Lung (tissue), 12 donors: ENCODE results near the gene SLX9. TPM values are rescaled to one million over a fixed set of nuclear protein-coding genes. Genes with fewer than 3 reads are reported as not detected.
"Not testable (repeated sequence)": the region's sequence is repeated elsewhere in the genome, so short reads cannot be mapped to it uniquely, and the experiment has no call there.

ENCODE experiments used
- ATAC-seq: fragments of 200-7000 bp; cut with Tn5 transposase; one replicate; pipeline ENCODE4 v1.9.1; 2020; ENCODE audit warnings: moderate number of reproducible peaks; ENCODE audit not compliant: insufficient read depth, low FRiP score
- DNase-seq, 3 donors: peaks; one replicate each; pipeline ENCODE4 v3.0.0-alpha.2; 2013 to 2017
- H3K27ac ChIP-seq, 2 donors: one replicate each; pipeline ENCODE4 v1.5.1; 2013; ENCODE audit warnings: mild to moderate bottlenecking in 2 of 2, moderate library complexity in 2 of 2, control low read depth in 1 of 2, inconsistent platforms in 1 of 2, low read depth in 1 of 2, low read length in 1 of 2
- H3K27me3 ChIP-seq, 3 donors: one replicate each; pipeline ENCODE4 v1.5.1; 2013; ENCODE audit warnings: low read length in 2 of 3; ENCODE audit not compliant: control insufficient read depth in 3 of 3, insufficient read depth in 3 of 3
- H3K36me3 ChIP-seq, 4 donors: one replicate each; pipeline ENCODE4 v1.5.1; 2013; ENCODE audit warnings: low read length in 4 of 4, mild to moderate bottlenecking in 1 of 4, moderate library complexity in 1 of 4; ENCODE audit not compliant: control insufficient read depth in 4 of 4, insufficient read depth in 4 of 4
- H3K4me1 ChIP-seq, 5 donors: one replicate each; pipeline ENCODE4 v1.5.1; 2013; ENCODE audit warnings: low read length in 5 of 5, mild to moderate bottlenecking in 2 of 5, moderate library complexity in 1 of 5; ENCODE audit not compliant: control insufficient read depth in 5 of 5, insufficient read depth in 5 of 5
- H3K4me3 ChIP-seq: one replicate; pipeline ENCODE4 v1.5.1; 2013; ENCODE audit warnings: mild to moderate bottlenecking, control low read depth, moderate library complexity
- H3K9ac ChIP-seq, 2 donors: one replicate each; pipeline ENCODE4 v1.5.1; 2013; ENCODE audit warnings: low read length in 2 of 2, control low read depth in 1 of 2; ENCODE audit not compliant: insufficient read depth in 1 of 2
- H3K9me3 ChIP-seq, 4 donors: one replicate each; pipeline ENCODE4 v1.5.1; 2013; ENCODE audit warnings: low read length in 3 of 4, mild to moderate bottlenecking in 1 of 4, moderate library complexity in 1 of 4; ENCODE audit not compliant: control insufficient read depth in 4 of 4, insufficient read depth in 3 of 4
- WGBS, 2 donors: extraction: QIAGEN DNeasy Blood & Tissue Kit; methylation state at CpG; one replicate each; pipeline ENCODE4 v1.1.7; 2013; 5-methylcytosine and 5-hydroxymethylcytosine counted together
- polyA plus RNA-seq, 2 donors: library from polyadenylated mRNA; stranded (reverse); fragments of 200-250 nt; gene quantifications; one replicate each; pipeline ENCODE4 v1.2.1, GENCODE V29; 2013
- total RNA-seq, 2 donors: library from RNA; depleted of rRNA in 1 of 2; stranded (reverse); fragments of >200 nt in 1 of 2; gene quantifications; one replicate each; pipeline ENCODE4 v1.2.1, GENCODE V29; 2014 to 2021
- TF ChIP-seq, protein P1 (sequence below): IDR thresholded peaks from 2 replicates; pipeline ENCODE4 v1.5.1; 2012; ENCODE audit warnings: mild to moderate bottlenecking; ENCODE audit errors: control extremely low read depth, extremely low read depth
- donor health status: control.
- donor health status: control.
- donor health status: Bipolar disorder and iron deficiency.
- donor health status: healthy.
- donor health status: DM: yes; HTN: yes; CAD: no.

SLX9 gene
- total and polyA plus RNA-seq, 4 donors = 10.3 to 36.9 (median 27.0) TPM

DNA sequence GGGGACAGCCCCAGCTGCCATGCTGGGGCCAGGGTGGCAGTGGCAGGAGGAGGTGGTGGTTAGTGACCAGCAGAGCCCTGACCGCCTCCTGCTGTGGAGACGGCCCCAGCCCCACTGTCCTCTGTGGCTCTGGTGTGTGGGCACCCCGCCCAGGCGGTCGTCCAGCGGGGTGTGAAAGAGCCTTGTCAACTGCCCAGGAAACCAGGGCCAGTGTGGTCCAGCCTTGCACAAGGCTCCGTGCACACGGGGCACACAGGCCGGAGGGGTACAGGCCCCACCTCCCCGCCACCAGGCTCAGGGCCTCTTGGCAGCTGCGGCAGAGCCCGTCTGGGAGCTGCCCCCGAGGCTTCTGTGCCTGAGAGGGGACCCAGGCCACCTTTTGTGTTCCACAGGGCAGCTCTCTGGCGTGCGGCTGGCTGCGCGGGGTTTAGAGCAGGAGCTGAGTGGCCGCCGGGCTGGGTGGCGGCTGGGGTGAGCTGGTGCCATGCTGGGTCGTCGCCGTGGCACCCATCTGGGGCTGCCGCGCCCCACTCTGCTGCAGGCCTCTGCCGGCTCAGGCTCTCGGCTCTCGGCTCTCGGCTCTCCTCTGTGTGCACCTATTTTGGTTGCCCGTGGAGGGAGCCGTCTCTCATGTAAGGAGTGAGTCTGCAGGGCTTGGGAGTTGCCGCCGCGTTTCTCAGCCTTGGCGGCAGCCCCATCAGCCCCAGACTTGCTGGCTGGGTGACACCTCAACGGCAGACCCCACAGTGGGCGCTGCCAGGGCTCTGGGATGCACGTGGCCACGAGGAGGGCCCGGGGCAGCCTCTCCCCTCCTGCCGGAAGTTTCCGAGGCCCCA, 36.1 kb downstream of the SLX9 start:
- H3K9ac ChIP-seq = no peak overlapping the region
- DNase-seq (no peak), ATAC-seq (no peak)
- 93 to 94% methylated on average over 39 to 42 of the region's 42 CpGs for WGBS, 2 donors
- TF ChIP-seq, protein P1, sequence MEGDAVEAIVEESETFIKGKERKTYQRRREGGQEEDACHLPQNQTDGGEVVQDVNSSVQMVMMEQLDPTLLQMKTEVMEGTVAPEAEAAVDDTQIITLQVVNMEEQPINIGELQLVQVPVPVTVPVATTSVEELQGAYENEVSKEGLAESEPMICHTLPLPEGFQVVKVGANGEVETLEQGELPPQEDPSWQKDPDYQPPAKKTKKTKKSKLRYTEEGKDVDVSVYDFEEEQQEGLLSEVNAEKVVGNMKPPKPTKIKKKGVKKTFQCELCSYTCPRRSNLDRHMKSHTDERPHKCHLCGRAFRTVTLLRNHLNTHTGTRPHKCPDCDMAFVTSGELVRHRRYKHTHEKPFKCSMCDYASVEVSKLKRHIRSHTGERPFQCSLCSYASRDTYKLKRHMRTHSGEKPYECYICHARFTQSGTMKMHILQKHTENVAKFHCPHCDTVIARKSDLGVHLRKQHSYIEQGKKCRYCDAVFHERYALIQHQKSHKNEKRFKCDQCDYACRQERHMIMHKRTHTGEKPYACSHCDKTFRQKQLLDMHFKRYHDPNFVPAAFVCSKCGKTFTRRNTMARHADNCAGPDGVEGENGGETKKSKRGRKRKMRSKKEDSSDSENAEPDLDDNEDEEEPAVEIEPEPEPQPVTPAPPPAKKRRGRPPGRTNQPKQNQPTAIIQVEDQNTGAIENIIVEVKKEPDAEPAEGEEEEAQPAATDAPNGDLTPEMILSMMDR = no peak
- H3K9me3 ChIP-seq = no peaks in the 10 kb centered on the region
- H3K36me3 ChIP-seq = peaks cover 0 to 32% (median 3%) of the 10 kb centered on the region in 4 donors
- no peak overlapping the region for H3K27ac ChIP-seq
- H3K4me1 ChIP-seq = peaks cover 0 to 13% (median 0%) of the 10 kb centered on the region in 5 donors
- no peaks in the 10 kb centered on the region for H3K27me3 ChIP-seq
- no peak overlapping the region for H3K4me3 ChIP-seq

DNA sequence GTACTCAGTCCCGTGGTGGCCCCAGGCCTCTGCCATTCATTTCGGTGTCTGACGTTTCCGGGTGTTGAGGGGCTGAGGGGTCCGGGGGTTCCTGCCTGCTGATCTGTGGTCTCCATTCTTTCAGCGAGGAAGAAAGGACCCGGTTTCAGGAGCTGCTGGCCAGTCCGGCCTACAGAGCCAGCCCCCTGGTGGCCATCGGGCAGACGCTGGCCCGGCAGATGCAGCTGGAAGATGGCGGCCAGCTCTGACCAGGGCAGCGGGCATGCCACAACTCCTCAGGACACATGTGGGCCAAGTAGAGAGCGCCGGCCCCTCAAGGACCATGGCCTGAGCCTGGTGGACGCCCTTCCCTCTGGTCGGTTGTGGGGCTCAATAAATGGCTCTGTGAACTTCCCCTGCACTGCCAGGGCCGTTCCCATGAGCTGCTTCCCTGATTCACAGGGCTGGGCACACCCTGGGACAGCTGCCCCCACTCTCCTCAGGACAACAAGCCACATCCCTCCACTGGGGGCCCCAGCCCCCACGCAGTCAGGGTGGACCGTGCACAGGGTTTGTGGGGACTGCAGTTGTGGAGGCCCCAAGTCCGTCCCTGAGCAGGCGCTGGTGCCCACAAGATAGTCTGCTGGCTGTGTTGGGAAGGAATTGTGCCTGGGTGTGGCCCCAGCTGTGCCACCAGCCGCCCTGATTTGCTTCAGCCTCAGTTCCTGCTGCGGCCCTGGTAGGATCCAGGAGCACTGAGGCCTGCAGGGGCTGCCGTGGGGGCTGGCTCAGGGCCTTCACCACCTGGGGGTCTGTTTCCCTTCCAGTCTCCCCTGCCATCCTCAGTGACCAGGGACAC, 36.9 kb downstream of the SLX9 start:
- not testable (repeated sequence) for DNase-seq, H3K27me3 ChIP-seq, H3K4me3 ChIP-seq, H3K9ac ChIP-seq, ATAC-seq, H3K9me3 ChIP-seq, H3K27ac ChIP-seq
- peaks cover 0 to 30% (median 3%) of the 10 kb centered on the region in 4 donors for H3K36me3 ChIP-seq
- peaks cover 0 to 15% (median 0%) of the 10 kb centered on the region in 5 donors for H3K4me1 ChIP-seq
- WGBS, 2 donors = 93 to 94% methylated on average over 25 of the region's 25 CpGs

GRCh38 chr21:44977616-44978340, 37.9 kb downstream of the SLX9 start:
- Histone ChIP-seq H3K36me3 (peaks cover 0 to 23% (median 0%) of the 10 kb centered on the region in 4 donors), H3K9me3 (no peaks in the 10 kb centered on the region), H3K4me3 (no peak overlapping the region), H3K9ac (no peak overlapping the region), H3K4me1 (peaks cover 0 to 20% (median 0%) of the 10 kb centered on the region in 5 donors), H3K27me3 (no peaks in the 10 kb centered on the region), H3K27ac (no peak overlapping the region)
- ATAC-seq (no peak), DNase-seq (no peak)
- TF ChIP-seq, protein P1 = no peak
- WGBS, 2 donors = 97 to 98% methylated on average over 21 to 22 of the region's 22 CpGs
